SW480 (cell line): ENCODE measurements around the gene LRRC27.

Experiments used
- DNase-seq: peaks from one replicate; pipeline ENCODE4 v3.0.0-alpha.2; 2016; ENCODE audit warnings: low spot score

The LRRC27 gene

GRCh38 chr10:132357286-132358058, 25.5 kb downstream of the LRRC27 start:
- DNase-seq, result no peak

- no peak for DNase-seq
Measured at GRCh38 chr10:132359305-132360040, 27.5 kb downstream of the LRRC27 start.

DNA sequence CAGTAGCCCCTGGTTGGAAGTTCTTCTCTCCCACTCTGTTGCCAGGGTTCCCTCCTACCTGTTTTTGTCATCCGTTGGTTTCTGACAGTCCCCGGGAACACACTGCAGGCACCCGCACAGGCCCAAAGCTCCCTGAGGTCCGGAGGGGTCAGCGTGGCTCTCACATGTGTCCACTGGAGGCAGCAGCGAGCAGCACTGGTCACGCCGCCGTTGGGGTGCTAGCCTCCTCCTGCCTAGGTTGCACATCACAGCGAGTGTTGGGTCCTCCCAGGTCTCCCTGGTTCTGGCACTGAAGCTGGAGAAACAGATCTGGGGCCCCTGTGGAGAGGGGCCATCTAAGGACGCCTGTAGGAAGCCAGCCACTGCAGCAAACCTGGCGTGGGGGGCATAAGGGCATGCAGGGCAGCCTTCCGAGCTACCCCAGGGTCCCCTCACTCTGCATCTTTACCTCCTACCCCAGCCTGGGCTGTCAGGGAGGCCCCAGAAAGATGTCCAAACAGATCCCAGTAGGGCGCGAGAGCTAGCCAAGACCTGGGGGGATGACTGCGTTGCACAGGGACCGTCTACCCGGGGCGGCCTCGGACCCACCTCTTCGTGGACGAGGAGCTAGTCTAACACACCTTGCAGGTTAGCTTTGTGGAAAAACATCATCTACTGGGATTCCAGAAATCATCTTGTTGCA, 28.9 kb downstream of the LRRC27 start:
- no peak for DNase-seq

DNA sequence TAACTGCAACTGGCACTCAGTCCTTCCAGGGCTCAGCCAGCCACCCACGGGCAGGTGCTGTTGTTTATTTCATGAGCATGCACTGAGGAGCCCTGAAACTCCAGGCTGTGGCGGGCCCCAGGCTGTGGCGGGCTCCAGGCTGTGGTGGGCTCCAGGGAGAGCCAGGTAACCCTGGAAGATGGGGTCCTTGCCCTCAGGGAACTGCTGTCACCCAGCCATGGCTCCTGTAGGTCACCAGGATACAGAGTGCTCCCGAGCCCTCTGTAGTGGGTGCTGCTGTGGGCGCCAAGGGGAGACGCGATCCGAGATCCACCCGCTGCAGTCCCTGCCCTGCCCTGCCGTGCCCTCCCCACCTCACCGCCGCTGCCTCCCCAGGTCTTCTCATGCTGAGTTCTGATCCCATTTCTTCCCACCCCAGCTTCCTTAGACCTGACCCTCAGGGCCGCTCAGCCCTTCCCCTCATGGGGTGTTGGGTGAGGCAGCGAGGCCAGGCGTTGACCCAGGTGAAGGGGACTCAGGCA, 29.6 kb downstream of the LRRC27 start:
- DNase-seq, result no peak

- no peak for DNase-seq
Measured at GRCh38 chr10:132362151-132362611, 30.2 kb downstream of the LRRC27 start.

DNA sequence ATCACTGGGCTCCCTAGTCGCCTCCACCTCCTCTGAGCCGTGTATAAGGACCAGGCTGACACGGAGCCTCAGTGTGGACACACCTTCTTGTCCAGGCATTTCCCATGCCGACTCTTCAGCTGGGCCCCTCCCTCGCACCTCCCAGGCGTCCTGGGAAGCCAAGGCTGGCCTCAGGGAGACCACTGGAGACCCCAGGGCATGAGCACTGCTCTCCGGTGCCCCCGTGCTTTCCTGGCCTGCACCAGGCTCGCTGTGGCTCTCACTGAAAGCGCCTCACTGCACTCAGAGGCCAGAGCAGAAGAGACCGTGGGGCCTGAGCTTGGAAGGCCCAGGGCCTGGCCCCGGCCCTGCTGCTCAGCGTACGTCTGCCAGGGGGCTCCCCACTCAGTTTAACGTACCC, 31.4 kb downstream of the LRRC27 start:
- DNase-seq, result no peak

GRCh38 chr10:132363921-132364593, 32.1 kb downstream of the LRRC27 start:
- DNase-seq, result no peak

- DNase-seq, result no peak
Measured at GRCh38 chr10:132364594-132364970, 32.6 kb downstream of the LRRC27 start.

DNA sequence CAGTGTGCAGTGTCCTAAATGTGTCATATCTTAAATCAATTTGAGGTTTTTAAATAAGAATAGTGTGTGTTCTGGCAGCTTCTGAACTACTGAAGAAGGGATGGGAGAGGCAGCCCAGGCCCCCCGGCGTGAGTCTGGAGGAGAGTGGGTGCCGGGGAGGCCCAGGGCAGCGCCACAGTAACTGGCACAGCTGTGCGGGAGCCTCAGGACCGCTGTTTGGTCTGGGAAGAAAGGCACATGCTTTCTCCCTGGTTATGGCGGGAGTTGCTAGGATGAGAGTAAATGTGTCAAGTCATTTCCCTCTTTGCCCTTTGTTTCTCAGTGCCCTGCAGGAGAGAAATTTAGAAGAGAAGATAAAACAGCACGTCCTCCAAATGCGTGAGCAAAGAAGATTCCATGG, 33.1 kb downstream of the LRRC27 start:
- DNase-seq, result no peak

DNA sequence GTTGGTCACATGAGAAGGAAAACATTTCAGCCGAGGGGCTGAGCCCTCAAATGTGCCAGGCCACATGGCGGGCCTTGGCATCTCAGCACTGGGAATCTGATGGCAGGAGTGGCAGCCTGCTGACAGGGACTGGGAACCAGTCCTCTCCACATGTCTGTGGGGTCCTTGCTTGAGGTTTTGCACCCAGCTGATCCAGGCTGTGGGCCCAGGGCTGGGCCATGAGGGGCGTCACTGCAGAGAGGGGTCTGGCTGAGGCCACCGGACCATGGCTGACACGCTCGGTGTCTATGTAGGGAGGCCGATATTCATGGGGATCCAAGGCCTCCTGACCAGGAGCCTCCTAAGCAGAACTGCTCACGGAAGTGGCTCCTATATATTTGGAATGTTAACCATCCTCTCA, 34.0 kb downstream of the LRRC27 start:
- no peak for DNase-seq

GRCh38 chr10:132366499-132366898, 34.5 kb downstream of the LRRC27 start:
- no peak for DNase-seq

- no peak for DNase-seq
Measured at GRCh38 chr10:132368391-132368790, 36.4 kb downstream of the LRRC27 start.

GRCh38 chr10:132368881-132369635, 37.1 kb downstream of the LRRC27 start:
- DNase-seq, result no peak

- DNase-seq, result no peak
Measured at GRCh38 chr10:132369636-132370185, 37.7 kb downstream of the LRRC27 start.

DNA sequence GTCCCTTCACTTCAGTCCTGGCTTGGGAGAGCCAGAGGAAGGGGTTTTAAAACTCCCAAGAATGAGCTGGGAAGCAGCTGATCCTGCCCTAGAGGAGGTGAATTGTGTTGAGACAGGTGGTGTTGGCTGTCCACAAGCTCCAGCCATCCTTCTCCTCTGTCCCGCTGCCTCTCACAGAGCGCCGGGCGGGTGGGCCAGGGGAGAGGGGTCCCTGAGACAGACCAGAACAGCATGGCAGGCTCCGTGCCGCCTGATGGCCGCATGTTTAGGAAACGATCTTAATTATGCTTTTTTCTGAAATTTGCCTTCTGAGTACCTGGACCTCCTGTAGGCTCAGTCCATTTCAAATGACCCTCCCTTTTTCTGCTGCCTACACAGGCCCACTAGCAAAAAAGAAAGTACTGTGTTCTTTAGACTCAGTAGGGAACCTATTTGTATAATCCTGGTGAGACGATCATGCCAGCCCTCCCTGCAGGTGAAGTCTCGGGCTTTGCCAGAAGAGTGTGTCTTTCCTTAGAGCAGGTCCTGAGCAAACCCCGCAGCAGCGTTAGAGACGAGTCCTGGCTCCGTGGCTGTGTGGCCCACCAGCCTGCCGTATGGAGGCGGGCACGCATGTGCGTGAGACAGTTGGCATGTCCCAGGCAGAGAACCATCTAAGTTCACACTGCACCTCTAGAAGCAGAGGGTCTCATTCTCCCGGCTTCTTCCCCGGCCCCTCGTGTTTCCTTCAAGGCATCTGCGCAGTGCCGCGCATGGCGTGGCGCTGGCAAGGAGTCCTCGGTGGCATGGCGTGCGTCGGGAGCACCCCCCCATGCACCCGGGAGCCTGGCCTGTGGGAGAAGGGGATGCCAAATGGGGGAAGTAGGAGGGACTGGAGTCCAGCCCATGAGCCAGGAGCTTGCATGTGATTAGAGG, 38.7 kb downstream of the LRRC27 start:
- DNase-seq, result no peak

DNA sequence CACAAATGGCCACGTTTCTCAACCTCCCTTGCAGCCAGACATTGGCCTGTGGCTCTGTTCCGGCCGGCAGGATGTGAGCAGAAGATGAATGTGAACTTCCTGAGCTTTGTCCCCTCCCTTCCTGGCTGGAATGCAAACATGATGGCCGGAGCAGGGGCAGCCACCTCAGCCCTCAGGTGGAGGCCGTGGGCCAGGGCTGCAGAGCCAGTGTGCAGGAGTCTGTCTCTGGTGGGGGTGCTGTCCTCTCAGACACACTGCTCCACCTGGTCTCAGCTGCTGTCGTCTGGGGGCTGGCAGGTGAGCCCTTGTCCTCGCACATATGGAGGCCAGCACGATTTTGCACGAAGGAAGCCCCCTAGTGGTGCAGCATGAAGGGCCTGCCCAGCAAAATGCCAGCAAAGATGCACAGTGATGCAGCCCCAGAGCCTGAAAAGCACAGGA, 39.7 kb downstream of the LRRC27 start:
- no peak for DNase-seq

- DNase-seq, result no peak
Measured at GRCh38 chr10:132372516-132373095, 40.6 kb downstream of the LRRC27 start.

GRCh38 chr10:132373241-132373955, 41.4 kb downstream of the LRRC27 start:
- DNase-seq, result no peak

DNA sequence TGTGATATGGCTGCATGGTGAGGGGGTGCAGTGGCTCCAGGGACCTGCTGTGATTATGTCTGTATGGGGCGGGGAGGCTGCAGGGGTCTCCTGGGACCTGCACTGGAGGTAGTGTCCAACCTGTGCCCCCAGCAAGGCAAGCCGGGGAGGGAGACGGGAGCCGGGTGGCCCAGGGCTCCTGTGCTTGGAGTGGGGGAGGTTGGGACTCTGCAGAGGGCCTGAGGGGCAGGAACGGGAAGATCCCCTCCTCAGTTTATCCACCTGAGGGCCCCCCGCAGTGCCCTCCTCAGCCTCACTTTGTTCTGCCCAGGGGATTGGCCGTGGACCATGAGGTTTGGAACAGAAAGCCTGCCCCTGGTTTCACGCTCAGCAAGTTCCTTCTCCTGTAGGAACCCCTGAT, 42.2 kb downstream of the LRRC27 start:
- DNase-seq, result no peak
